ENCODE data around the gene CEP192. TPM values are rescaled to one million over a fixed set of nuclear protein-coding genes. Genes with fewer than 3 reads are reported as not detected.

CEP192 gene
- total and polyA plus RNA-seq, 2 experiments from 2014 or later = 8.4 to 26.3 TPM

DNA sequence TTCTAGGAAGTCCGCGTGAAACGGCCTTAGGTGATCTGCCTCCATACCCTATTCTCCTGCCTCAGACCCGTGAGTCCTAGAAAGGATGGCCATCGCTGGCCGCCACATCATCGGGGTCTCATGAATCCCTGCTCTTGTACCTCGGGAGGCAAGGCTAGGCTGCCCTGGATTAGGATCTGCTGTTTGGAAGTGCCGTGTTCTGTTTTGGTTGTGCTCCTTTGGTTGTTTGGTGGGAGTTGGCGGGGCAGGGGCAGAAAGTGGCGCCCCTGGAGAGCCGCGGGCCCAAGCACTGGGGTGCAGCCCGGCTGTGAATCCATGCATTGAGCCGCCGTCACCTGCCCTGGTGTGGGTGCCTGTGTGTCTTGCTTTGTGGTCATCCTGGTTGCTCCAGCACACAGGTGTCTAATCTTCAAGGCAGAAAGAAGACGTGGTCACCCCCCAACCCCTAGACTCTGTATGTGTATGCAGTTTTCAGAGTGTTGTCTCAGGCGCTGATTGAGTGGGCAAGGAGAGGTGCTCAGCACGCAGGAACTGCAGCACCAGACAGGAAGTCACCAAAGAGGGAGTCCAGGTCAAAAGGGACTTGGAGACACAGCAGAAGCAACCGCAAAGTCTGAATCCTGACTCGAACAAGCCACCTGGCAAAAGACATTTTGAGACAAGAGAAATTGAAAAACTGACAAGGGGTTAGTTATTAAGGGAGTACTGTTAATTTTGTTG is 147.4 kb downstream of the CEP192 start:
- DNase-seq (ENCODE audit: low read depth in 1 of 2, low spot score in 1 of 2) = no peak
- TF ChIP-seq, protein P1, sequence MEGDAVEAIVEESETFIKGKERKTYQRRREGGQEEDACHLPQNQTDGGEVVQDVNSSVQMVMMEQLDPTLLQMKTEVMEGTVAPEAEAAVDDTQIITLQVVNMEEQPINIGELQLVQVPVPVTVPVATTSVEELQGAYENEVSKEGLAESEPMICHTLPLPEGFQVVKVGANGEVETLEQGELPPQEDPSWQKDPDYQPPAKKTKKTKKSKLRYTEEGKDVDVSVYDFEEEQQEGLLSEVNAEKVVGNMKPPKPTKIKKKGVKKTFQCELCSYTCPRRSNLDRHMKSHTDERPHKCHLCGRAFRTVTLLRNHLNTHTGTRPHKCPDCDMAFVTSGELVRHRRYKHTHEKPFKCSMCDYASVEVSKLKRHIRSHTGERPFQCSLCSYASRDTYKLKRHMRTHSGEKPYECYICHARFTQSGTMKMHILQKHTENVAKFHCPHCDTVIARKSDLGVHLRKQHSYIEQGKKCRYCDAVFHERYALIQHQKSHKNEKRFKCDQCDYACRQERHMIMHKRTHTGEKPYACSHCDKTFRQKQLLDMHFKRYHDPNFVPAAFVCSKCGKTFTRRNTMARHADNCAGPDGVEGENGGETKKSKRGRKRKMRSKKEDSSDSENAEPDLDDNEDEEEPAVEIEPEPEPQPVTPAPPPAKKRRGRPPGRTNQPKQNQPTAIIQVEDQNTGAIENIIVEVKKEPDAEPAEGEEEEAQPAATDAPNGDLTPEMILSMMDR (IDR thresholded peaks at IDR 0.05; ENCODE audit: low read depth, low read length) = no peak

DNA sequence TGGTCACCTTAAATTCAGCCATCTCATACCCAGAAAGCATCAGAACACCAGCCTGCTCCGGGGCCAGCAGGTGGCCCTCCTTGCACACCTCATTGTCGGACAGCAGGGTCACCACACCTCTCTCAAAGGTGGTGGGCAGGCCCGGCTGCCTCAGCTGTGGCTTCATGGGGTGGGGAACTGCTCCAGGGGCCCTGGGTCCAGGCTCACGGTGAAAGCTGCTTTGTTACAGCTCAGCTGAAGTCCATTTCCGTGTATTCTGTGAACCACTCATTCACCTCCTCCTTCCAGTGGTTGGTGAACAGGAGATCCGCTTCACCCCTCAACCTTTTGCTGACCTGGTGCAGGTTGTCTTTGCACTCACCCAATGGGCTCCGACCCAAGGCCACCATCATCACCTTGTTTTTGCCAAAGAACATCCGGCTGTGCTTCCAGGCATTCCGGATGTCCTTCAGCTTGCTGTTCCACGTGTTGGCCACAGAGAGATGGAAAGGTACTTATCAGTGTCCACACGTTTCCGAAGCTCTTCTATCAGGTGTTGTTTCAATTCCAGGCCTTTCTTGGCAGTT is 148.8 kb downstream of the CEP192 start:
- H3K4me3 ChIP-seq = no peak overlapping the region
- TF ChIP-seq, protein P1 (IDR thresholded peaks at IDR 0.05; ENCODE audit: low read depth, low read length) = no peak
- peaks cover 43% of the 10 kb centered on the region for H3K27me3 ChIP-seq
- no peak overlapping the region for H3K27ac ChIP-seq
- no peaks in the 10 kb centered on the region for H3K9me3 ChIP-seq (ENCODE audit: low read depth)
- no peaks in the 10 kb centered on the region for H3K36me3 ChIP-seq
- no peaks in the 10 kb centered on the region for H3K4me1 ChIP-seq (ENCODE audit: low read depth)
- no peak for DNase-seq (ENCODE audit: low read depth in 1 of 2, low spot score in 1 of 2)

More for the DNA sequence above, 147.4 kb downstream of the CEP192 start:
- Histone ChIP-seq H3K9me3 (ENCODE audit: low read depth) (no peaks in the 10 kb centered on the region), H3K27me3 (peaks cover 43% of the 10 kb centered on the region), H3K4me1 (ENCODE audit: low read depth) (no peaks in the 10 kb centered on the region), H3K36me3 (no peaks in the 10 kb centered on the region), H3K27ac (no peak overlapping the region), H3K4me3 (no peak overlapping the region)

DNA sequence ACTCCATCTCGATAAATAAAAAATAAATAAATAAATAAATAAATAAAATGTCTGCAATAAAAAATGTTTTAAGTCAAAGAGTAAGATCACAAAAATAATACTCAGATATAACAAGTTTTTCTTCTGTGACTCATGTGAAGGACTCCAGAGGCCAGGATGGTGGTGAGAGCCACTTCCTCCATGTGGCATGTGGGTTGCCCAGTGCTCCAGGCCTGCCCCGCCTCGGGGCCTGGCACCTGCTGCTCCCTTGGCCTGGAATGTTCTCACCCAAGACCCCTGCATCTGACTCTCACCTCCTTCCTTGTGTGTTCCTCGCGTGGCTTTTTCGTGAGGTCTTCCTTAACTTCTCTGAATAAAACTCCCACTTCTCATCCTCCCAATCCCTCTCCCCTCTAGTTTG is 150.0 kb downstream of the CEP192 start:
- no peaks in the 10 kb centered on the region for H3K9me3 ChIP-seq (ENCODE audit: low read depth)
- no peak overlapping the region for H3K4me3 ChIP-seq
- peaks cover 31% of the 10 kb centered on the region for H3K27me3 ChIP-seq
- H3K36me3 ChIP-seq = no peaks in the 10 kb centered on the region
- DNase-seq (ENCODE audit: low read depth in 1 of 2, low spot score in 1 of 2) = no peak
- H3K4me1 ChIP-seq (ENCODE audit: low read depth) = no peaks in the 10 kb centered on the region
- TF ChIP-seq, protein P1 (IDR thresholded peaks at IDR 0.05; ENCODE audit: low read depth, low read length) = no peak
- H3K27ac ChIP-seq = no peak overlapping the region

DNA sequence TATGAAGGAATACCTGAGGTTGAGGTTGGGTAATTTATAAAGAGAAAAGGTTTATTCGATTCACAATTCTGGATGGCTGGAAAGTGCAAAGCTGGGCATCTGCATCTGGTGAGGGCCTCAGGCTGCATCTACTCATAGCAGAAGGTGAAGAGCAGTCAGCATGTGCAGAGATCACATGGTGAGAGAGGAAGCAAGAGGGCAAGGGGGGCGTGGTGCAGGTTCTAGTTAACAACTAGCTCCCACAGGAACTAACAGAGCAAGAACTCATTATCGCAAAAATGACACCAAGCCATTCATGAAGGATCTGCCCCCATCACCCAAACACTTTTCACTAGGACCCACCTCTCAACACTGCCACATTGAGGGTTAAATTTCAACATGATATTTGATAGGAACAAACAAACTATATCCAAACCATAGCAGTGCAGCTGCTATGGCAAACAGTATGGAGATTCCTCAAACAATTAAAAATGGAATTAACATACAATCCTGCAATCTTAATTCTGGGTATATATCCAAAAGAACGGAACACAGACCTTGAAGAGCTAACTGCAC is 154.6 kb downstream of the CEP192 start:
- Histone ChIP-seq H3K4me3 (no peak overlapping the region), H3K27ac (no peak overlapping the region), H3K27me3 (no peaks in the 10 kb centered on the region), H3K4me1 (ENCODE audit: low read depth) (no peaks in the 10 kb centered on the region), H3K9me3 (ENCODE audit: low read depth) (no peaks in the 10 kb centered on the region), H3K36me3 (no peaks in the 10 kb centered on the region)
- TF ChIP-seq, protein P1 (IDR thresholded peaks at IDR 0.05; ENCODE audit: low read depth, low read length) = no peak
- DNase-seq (ENCODE audit: low read depth in 1 of 2, low spot score in 1 of 2) = no peak

DNA sequence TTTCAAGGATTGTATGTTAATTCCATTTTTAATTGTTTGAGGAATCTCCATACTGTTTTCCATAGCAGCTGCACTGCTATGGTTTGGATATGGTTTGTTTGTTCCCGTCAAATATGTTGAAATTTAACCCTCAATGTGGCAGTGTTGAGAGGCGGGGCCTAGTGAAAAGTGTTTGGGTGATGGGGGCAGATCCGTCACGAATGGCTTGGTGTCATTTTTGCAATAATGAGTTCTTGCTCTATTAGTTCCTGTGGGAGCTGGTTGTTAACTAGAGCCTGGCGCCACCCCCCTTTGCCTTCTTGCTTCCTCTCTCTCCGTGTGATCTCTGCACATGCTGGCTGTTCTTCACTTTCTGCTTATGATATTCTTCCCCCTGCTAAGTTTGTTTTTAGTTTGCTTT is 156.0 kb downstream of the CEP192 start:
- Histone ChIP-seq H3K4me1 (ENCODE audit: low read depth) (no peaks in the 10 kb centered on the region), H3K27me3 (no peaks in the 10 kb centered on the region), H3K36me3 (no peaks in the 10 kb centered on the region), H3K4me3 (no peak overlapping the region), H3K9me3 (ENCODE audit: low read depth) (no peaks in the 10 kb centered on the region), H3K27ac (no peak overlapping the region)
- TF ChIP-seq, protein P1 (IDR thresholded peaks at IDR 0.05; ENCODE audit: low read depth, low read length) = no peak
- DNase-seq (ENCODE audit: low read depth in 1 of 2, low spot score in 1 of 2) = no peak
